H9 (cell line): ENCODE measurements around the gene AKNA. TPM values are rescaled to one million over a fixed set of nuclear protein-coding genes. Genes with fewer than 3 reads are reported as not detected.

Source experiments
- DNase-seq: peaks from one replicate; pipeline ENCODE4 v3.0.0-alpha.2; 2017
- H2AFZ ChIP-seq: one replicate; pipeline ENCODE4 v1.6.1; 2013; ENCODE audit warnings: mild to moderate bottlenecking, low read length, control low read depth, moderate library complexity
- H2AK5ac ChIP-seq: 2 replicates; pipeline ENCODE4 v1.6.1; 2013; ENCODE audit warnings: low read length, control low read depth, mixed read lengths; ENCODE audit not compliant: insufficient read length
- H2BK120ac ChIP-seq: one replicate; pipeline ENCODE4 v1.6.1; 2013; ENCODE audit warnings: low read depth, mild to moderate bottlenecking, low read length, control low read depth, inconsistent platforms; ENCODE audit not compliant: poor library complexity, severe bottlenecking
- H2BK12ac ChIP-seq: 2 replicates; pipeline ENCODE4 v1.6.1; 2013; ENCODE audit warnings: low read length, control low read depth, mixed read lengths, low read depth; ENCODE audit not compliant: insufficient read length
- H2BK15ac ChIP-seq: 2 replicates; pipeline ENCODE4 v1.6.1; 2013; ENCODE audit warnings: low read depth, low read length, control low read depth
- H2BK20ac ChIP-seq: one replicate; pipeline ENCODE4 v1.6.1; 2013; ENCODE audit warnings: low read depth, mild to moderate bottlenecking, low read length, control low read depth, inconsistent platforms; ENCODE audit not compliant: poor library complexity, severe bottlenecking
- H2BK5ac ChIP-seq: 2 replicates; pipeline ENCODE4 v1.6.1; 2013; ENCODE audit warnings: low read length, control low read depth, mixed read lengths; ENCODE audit not compliant: insufficient read length
- H3K14ac ChIP-seq: 2 replicates; pipeline ENCODE4 v1.6.1; 2013; ENCODE audit warnings: low read length, control low read depth; ENCODE audit not compliant: insufficient read depth
- H3K18ac ChIP-seq: 2 replicates; pipeline ENCODE4 v1.6.1; 2013; ENCODE audit warnings: low read depth, mild to moderate bottlenecking, mixed read lengths, low read length, control low read depth; ENCODE audit not compliant: insufficient read length
- H3K23ac ChIP-seq: 2 replicates; pipeline ENCODE4 v1.6.1; 2013; ENCODE audit warnings: low read length, control low read depth, mixed read lengths, low read depth; ENCODE audit not compliant: insufficient read length
- H3K23me2 ChIP-seq: 2 replicates; pipeline ENCODE4 v1.6.1; 2013; ENCODE audit warnings: low read depth, mild to moderate bottlenecking, mixed read lengths, low read length, control low read depth; ENCODE audit not compliant: insufficient read length, poor library complexity, severe bottlenecking
- H3K27ac ChIP-seq: 2 replicates; pipeline ENCODE4 v1.5.1; 2013; ENCODE audit warnings: low read length, control low read depth, mixed read lengths, low read depth; ENCODE audit not compliant: insufficient read length
- H3K27me3 ChIP-seq: 2 replicates; pipeline ENCODE4 v1.6.1; 2013; ENCODE audit warnings: low read length, control low read depth, inconsistent platforms; ENCODE audit not compliant: insufficient read depth
- H3K4ac ChIP-seq: 2 replicates; pipeline ENCODE4 v1.6.1; 2013; ENCODE audit warnings: low read depth, mild to moderate bottlenecking, control low read depth, inconsistent platforms, low read length, moderate library complexity
- H3K4me1 ChIP-seq: 2 replicates; pipeline ENCODE4 v1.6.1; 2013; ENCODE audit warnings: low read length, control low read depth, inconsistent platforms; ENCODE audit not compliant: insufficient read depth
- H3K4me2 ChIP-seq: 2 replicates; pipeline ENCODE4 v1.6.1; 2013; ENCODE audit warnings: low read length, control low read depth, mixed read lengths; ENCODE audit not compliant: insufficient read length, insufficient read depth
- H3K56ac ChIP-seq: 2 replicates; pipeline ENCODE4 v1.6.1; 2013; ENCODE audit warnings: low read depth, mild to moderate bottlenecking, mixed read lengths, low read length, control low read depth; ENCODE audit not compliant: insufficient read length
- H3K79me1 ChIP-seq: 2 replicates; pipeline ENCODE4 v1.6.1; 2013; ENCODE audit warnings: low read depth, mild to moderate bottlenecking, moderate library complexity, low read length, control low read depth, inconsistent platforms; ENCODE audit not compliant: insufficient read depth, poor library complexity, severe bottlenecking
- H3K79me2 ChIP-seq: 2 replicates; pipeline ENCODE4 v1.6.1; 2013; ENCODE audit warnings: low read length, control low read depth, inconsistent platforms; ENCODE audit not compliant: insufficient read depth
- H3K9ac ChIP-seq: 2 replicates; pipeline ENCODE4 v1.6.1; 2013; ENCODE audit warnings: low read length, control low read depth, mixed read lengths; ENCODE audit not compliant: insufficient read length; ENCODE audit errors: extremely low read depth
- H3K9me3 ChIP-seq: one replicate; pipeline ENCODE4 v1.6.1; 2013; ENCODE audit warnings: low read depth, low read length, inconsistent platforms; ENCODE audit not compliant: control insufficient read depth
- H3T11ph ChIP-seq: one replicate; pipeline ENCODE4 v1.6.1; 2013; ENCODE audit warnings: mild to moderate bottlenecking, low read length, control low read depth, inconsistent platforms
- H4K20me1 ChIP-seq: one replicate; pipeline ENCODE4 v1.6.1; 2013; ENCODE audit not compliant: control insufficient read depth, insufficient read length, insufficient read depth
- H4K5ac ChIP-seq: 2 replicates; pipeline ENCODE4 v1.6.1; 2013; ENCODE audit warnings: low read depth, mild to moderate bottlenecking, mixed read lengths, low read length, control low read depth; ENCODE audit not compliant: insufficient read length
- H4K8ac ChIP-seq: replicated peaks from 2 replicates; pipeline ENCODE4 v1.6.1; 2013; ENCODE audit warnings: low read length, control low read depth, mixed read lengths, low read depth; ENCODE audit not compliant: insufficient read length
- H4K91ac ChIP-seq: 2 replicates; pipeline ENCODE4 v1.6.1; 2013; ENCODE audit warnings: low read depth, mild to moderate bottlenecking, moderate library complexity, mixed read lengths, low read length, control low read depth; ENCODE audit not compliant: insufficient read length
- H3K27ac Mint-ChIP-seq, 3 experiments: 2 replicates in 2 of 3; 3 replicates in 1 of 3; pipeline ENCODE4 v1.8.0; 2020 to 2021; ENCODE audit warnings: mixed read lengths in 3 of 3, mild to moderate bottlenecking in 1 of 3, moderate library complexity in 1 of 3
- H3K27me3 Mint-ChIP-seq: 2 replicates; pipeline ENCODE4 v1.8.0; 2021; ENCODE audit warnings: low read depth, mild to moderate bottlenecking, moderate library complexity, mixed read lengths
- H3K36me3 Mint-ChIP-seq, 3 experiments: 2 replicates in 2 of 3; 3 replicates in 1 of 3; pipeline ENCODE4 v1.8.0; 2020 to 2021; ENCODE audit warnings: low read depth in 3 of 3, mixed read lengths in 3 of 3; ENCODE audit not compliant: insufficient read depth in 1 of 3
- H3K4me1 Mint-ChIP-seq, 2 experiments: 2 replicates each; pipeline ENCODE4 v1.8.0; 2020; ENCODE audit warnings: mixed read lengths in 2 of 2
- H3K4me3 Mint-ChIP-seq, 2 experiments: 2 replicates in 1 of 2; 3 replicates in 1 of 2; pipeline ENCODE4 v1.8.0; 2020 to 2021; ENCODE audit warnings: mild to moderate bottlenecking in 2 of 2, mixed read lengths in 2 of 2, moderate library complexity in 1 of 2
- H3K9me3 Mint-ChIP-seq, 2 experiments: 2 replicates in 1 of 2; 3 replicates in 1 of 2; pipeline ENCODE4 v1.8.0; 2020; ENCODE audit warnings: mild to moderate bottlenecking in 2 of 2, mixed read lengths in 2 of 2, moderate library complexity in 1 of 2
- WGBS: extraction: QIAGEN DNeasy Blood & Tissue Kit; methylation state at CpG from one replicate; pipeline ENCODE4 v1.1.7; 2013; ENCODE audit warnings: missing lambda C conversion rate, low lambda C conversion rate, mixed read lengths; ENCODE audit not compliant: insufficient read length; ENCODE audit errors: extremely low coverage; 5-methylcytosine and 5-hydroxymethylcytosine counted together
- total RNA-seq: library from RNA; stranded (reverse); gene quantifications from 2 replicates; pipeline ENCODE4 v1.2.1, GENCODE V29; 2021
- TF ChIP-seq, protein P1 (sequence below): fragments of 200-600 bp; sonication (generic); conservative IDR thresholded peaks from 3 replicates; pipeline ENCODE4 v1.8.0; 2021; ENCODE audit warnings: antibody characterized with exemption, mild to moderate bottlenecking

Gene AKNA
- total RNA-seq, 1 experiment from 2014 or later, result 19.7 TPM

DNA sequence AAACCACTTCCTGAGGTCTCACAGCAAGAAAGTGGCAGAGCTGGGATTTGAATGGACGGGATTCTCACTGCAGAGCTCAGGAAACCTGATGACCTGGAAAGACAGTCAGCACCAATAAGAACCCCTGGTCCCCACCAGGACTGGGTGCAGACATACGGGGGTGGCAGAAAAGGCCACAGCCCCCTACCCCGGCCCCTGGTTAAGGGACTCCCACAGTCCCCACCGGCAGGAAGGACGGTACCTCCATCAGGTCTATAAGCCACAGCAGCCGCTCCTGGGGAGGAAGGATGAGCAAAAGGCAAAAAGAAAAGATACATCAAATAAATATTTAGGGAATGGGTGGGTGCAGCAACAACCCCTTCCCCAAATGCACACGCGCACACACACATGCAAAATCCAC, 32.0 kb upstream of the AKNA start:
- Histone ChIP-seq H3K9me3 (no peaks in the 10 kb centered on the region), H4K20me1 (no peaks in the 10 kb centered on the region), H2BK12ac (no peak overlapping the region), H3K27me3 (no peaks in the 10 kb centered on the region), H4K5ac (no peak overlapping the region), H3K27ac (no peak overlapping the region), H3K18ac (no peak overlapping the region), H2AFZ (no peak overlapping the region), H3K56ac (no peak overlapping the region), H3K4ac (no peak overlapping the region), H3T11ph (no peak overlapping the region), H2BK20ac (no peak overlapping the region), H2AK5ac (no peak overlapping the region), H3K79me1 (no peaks in the 10 kb centered on the region), H2BK120ac (no peak overlapping the region), H3K4me1 (0 out of 2 replicates have a peak, but pooled peaks cover 2% of the 10 kb centered on the region), H2BK5ac (no peak overlapping the region), H2BK15ac (no peak overlapping the region), H3K79me2 (no peaks in the 10 kb centered on the region), H3K4me2 (no peak overlapping the region), H3K9ac (no peak overlapping the region), H3K14ac (no peak overlapping the region), H3K23ac (no peak overlapping the region), H4K8ac (no peak overlapping the region), H4K91ac (no peak overlapping the region), H3K23me2 (no peaks in the 10 kb centered on the region)
- H3K4me3 Mint-ChIP-seq, result no peak overlapping the region
- H3K36me3 Mint-ChIP-seq, result no peaks in the 10 kb centered on the region; a peak in 1 of 7 replicates
- no CpG with 5 or more reads among the region's 8 CpGs for WGBS
- H3K4me1 Mint-ChIP-seq, result peaks cover 9 to 16% of the 10 kb centered on the region in 2 experiments
- TF ChIP-seq, protein P1, sequence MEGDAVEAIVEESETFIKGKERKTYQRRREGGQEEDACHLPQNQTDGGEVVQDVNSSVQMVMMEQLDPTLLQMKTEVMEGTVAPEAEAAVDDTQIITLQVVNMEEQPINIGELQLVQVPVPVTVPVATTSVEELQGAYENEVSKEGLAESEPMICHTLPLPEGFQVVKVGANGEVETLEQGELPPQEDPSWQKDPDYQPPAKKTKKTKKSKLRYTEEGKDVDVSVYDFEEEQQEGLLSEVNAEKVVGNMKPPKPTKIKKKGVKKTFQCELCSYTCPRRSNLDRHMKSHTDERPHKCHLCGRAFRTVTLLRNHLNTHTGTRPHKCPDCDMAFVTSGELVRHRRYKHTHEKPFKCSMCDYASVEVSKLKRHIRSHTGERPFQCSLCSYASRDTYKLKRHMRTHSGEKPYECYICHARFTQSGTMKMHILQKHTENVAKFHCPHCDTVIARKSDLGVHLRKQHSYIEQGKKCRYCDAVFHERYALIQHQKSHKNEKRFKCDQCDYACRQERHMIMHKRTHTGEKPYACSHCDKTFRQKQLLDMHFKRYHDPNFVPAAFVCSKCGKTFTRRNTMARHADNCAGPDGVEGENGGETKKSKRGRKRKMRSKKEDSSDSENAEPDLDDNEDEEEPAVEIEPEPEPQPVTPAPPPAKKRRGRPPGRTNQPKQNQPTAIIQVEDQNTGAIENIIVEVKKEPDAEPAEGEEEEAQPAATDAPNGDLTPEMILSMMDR, result no peak
- H3K9me3 Mint-ChIP-seq, result no peaks in the 10 kb centered on the region
- DNase-seq, result no peak
- H3K27ac Mint-ChIP-seq, result no peak overlapping the region
- H3K27me3 Mint-ChIP-seq, result peaks cover 5% of the 10 kb centered on the region
